ENCODE measurements around the gene RAET1E. TPM values are rescaled to one million over a fixed set of nuclear protein-coding genes. Genes with fewer than 3 reads are reported as not detected.
"Not testable (repeated sequence)": the region's sequence is repeated elsewhere in the genome, so short reads cannot be mapped to it uniquely, and the experiment has no call there.

The RAET1E gene
- total RNA-seq, 1 donor from 2014 or later: not detected

GRCh38 chr6:149871182-149871581 is 26.7 kb downstream of the RAET1E start:
- H3K9me3 Mint-ChIP-seq: no peaks in the 10 kb centered on the region
- intact Hi-C loops (cut with micrococcal nuclease): no loop called here
- H3K27me3 Mint-ChIP-seq (ENCODE audit: low read depth): peaks cover 26% of the 10 kb centered on the region
- no peaks in the 10 kb centered on the region for H3K36me3 Mint-ChIP-seq (ENCODE audit: low read depth)
- no peak for DNase-seq (ENCODE audit: low spot score)
- no peak overlapping the region for H3K4me3 Mint-ChIP-seq (ENCODE audit: low read depth)
- H3K4me1 Mint-ChIP-seq (ENCODE audit: low read depth): no peaks in the 10 kb centered on the region
- no peak overlapping the region for H3K27ac Mint-ChIP-seq

DNA sequence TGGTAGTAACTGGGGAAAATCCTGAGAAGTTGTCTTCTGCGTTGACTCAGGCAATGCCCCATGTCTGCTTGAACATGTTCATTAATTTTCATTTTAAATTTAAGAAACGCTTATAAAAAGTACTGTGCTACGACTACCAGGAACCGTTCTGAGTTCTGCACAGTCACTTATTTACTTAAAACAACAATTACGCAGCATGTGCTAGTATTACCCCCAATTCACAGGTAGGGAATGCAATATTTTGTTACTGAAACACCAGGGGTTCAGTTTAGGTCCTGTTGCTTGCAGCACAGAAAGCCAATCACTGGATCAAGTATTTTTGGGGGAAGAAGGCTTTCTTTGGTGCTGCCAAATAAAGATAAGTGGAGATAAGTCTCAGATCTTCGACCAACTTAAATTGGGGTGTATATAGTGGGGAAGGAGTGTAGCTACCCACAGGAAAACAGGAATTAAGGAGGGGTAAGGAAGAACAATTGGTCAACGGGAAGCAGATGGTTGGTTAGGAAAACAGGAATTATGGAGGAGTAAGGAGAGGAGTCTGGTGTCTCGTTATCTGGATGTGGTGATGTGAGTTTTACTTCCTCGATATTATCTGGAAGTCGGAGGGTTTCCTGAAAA is 28.5 kb downstream of the RAET1E start:
- Mint-ChIP-seq H3K4me3 (ENCODE audit: low read depth) (no peak overlapping the region), H3K27me3 (ENCODE audit: low read depth) (peaks cover 27% of the 10 kb centered on the region), H3K9me3 (no peaks in the 10 kb centered on the region), H3K36me3 (ENCODE audit: low read depth) (no peaks in the 10 kb centered on the region), H3K27ac (no peak overlapping the region), H3K4me1 (ENCODE audit: low read depth) (no peaks in the 10 kb centered on the region)
- DNase-seq (ENCODE audit: low spot score): no peak
- intact Hi-C loops (cut with micrococcal nuclease): loop anchor here (10.0 kb wide), 1 partner anchor 305 kb away; the partner anchor contains the start of gene GINM1

DNA sequence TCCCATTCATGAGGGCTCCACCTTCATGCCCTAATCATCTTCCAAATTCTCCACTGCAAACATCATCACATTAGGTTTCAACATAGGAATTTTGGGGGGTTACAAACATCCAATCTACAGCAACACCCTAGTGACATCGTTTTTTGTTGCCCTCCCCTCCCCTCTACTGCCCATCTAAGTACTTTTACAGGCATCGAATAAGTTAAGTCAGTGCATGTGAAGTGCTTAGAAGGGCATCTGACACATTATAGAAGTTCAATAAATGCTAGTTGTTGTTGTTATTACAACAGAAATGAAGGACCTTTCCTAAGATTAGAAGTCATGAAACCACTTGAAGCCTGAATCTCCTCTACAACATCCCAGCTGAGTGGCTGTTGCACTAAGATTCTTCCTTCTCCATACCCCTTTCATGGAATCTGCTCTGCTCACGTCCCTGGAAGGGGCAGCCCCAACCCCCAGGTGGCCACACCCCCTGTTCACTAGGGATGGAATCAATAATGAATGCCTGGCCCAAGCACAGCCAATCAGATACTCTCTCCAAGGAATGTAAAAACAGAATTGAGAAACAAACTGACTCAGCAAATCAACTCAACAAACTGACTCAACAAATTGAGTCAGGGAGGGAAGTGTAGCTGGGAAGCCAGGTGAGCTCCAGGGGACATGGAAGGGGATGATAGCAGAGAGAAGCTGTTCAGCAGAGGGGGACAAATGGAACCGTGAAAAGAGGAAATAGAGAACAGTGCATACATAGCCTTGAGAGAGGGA is 29.9 kb downstream of the RAET1E start:
- no peak overlapping the region for H3K4me3 Mint-ChIP-seq (ENCODE audit: low read depth)

DNA sequence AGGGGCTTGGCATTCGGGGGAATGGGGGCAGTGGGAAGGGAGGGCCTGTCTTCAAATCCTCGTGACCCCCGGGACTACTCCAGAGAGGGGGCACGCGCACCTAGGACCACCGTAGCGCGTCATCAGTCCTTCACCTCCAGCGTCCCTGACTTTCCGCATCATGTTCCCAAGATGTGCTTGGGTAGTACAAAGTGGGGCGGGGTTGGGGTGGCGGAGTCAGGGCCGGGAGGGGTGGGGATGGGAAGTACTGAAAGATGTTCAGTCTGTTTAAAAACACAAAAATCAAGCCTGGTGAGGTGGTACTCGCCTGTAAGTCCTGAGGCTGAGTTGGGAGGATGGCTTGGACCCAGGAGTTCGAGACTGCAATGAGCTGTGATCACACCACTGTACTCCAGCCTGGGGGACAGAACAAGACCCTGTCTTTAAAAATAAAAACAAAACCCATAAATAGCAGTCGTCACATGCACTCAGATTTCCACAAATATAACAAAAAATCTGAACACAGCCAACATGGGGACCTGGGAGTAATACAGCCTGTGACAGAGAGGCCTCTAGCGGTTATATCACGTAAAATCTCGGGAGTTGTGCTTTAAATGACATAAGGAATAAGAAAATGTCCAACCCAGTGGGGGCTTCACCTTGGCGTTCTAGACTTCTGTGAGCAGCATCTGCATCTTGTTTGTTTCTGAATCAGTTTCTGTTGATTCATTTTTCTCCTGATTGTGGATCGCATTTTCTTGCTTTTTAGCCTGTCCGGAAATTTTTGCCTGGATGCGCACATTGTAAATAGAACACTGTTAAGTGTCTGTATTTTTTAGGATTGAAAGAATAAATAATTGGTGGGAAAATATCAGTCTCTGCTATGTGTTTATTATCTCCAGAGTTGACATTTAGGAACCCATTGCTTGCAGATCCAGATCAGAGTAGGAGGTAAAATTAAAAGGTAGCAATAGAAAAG is 33.1 kb downstream of the RAET1E start:
- Mint-ChIP-seq H3K27me3 (ENCODE audit: low read depth) (peaks cover 34% of the 10 kb centered on the region), H3K27ac (no peak overlapping the region), H3K9me3 (no peaks in the 10 kb centered on the region), H3K4me1 (ENCODE audit: low read depth) (peaks cover 5% of the 10 kb centered on the region), H3K36me3 (ENCODE audit: low read depth) (no peaks in the 10 kb centered on the region), H3K4me3 (ENCODE audit: low read depth) (peak overlapping the region; percentile 43)
- intact Hi-C loops (cut with micrococcal nuclease): loop anchor here (1.0 to 10.0 kb wide), 5 partner anchors 25 to 300 kb away; partner anchors contain the start of genes GINM1 and RAET1G
- no peak for DNase-seq (ENCODE audit: low spot score)

More for the DNA sequence above, 29.9 kb downstream of the RAET1E start:
- intact Hi-C loops (cut with micrococcal nuclease): loop anchor here (10.0 kb wide), 1 partner anchor 303 kb away; the partner anchor contains the start of gene GINM1
- Mint-ChIP-seq H3K4me1 (ENCODE audit: low read depth) (peaks cover under 1% of the 10 kb centered on the region), H3K27ac (no peak overlapping the region), H3K9me3 (no peaks in the 10 kb centered on the region), H3K27me3 (ENCODE audit: low read depth) (peaks cover 17% of the 10 kb centered on the region), H3K36me3 (ENCODE audit: low read depth) (no peaks in the 10 kb centered on the region)
- DNase-seq (ENCODE audit: low spot score): no peak

DNA sequence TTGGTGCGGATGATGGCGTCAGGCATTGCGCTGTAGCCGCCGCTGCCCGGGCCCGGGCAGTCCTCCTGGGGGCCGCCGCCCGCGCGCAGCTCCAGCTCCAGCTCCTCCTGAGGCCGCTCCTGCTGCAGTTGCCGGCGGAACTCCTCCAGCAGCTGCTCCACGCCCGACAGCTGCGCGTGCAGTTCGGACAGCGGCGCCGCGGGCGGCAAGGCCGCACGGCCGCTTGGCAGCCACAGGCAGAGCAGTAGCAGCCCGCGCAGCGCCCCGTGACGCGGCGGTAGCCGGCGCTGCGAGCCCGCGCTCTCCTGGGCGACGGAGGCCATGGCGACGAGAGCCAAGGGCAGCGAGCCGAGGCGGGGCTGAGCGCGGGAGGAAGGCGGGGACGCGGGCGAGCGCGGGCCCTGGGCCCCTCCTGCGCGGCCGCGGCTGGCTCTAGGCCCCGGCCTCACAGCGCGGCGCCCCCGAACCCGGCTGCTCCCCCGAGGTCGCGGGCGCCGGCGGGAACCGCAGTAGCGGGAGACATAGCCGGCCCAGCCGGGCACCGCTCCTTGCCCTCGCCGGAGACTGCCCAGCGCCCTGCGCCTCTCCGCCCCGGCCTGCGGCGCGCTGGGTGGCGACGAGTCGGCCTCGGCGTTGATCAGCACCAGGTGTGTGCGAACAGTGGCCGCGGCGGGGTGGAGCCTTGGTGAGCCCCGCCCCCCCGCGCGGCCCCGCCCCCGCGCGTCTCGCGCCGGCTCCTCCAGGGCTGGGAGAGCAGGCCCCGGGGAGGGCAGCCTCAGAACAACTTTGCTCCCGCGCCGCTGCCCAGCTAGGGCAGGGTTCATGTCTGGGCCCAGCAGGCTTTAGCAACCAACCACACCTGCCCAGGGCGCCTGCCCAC is 34.0 kb downstream of the RAET1E start, which contains the start of gene LRP11:
Gene LRP11, minus strand, starts transcription at position 662 of the 880 bp plus-strand sequence. Its CDS starts 339 bp downstream, at position 323.
- peak; percentile 78 for DNase-seq (ENCODE audit: low spot score)
- no peaks in the 10 kb centered on the region for H3K36me3 Mint-ChIP-seq (ENCODE audit: low read depth)
- H3K4me1 Mint-ChIP-seq (ENCODE audit: low read depth): peaks cover 5% of the 10 kb centered on the region
- no peak within 1 kb of the TSS for H3K27ac Mint-ChIP-seq
- peak within 1 kb of the TSS; percentile 83 for H3K4me3 Mint-ChIP-seq (ENCODE audit: low read depth)
- H3K9me3 Mint-ChIP-seq: no peaks in the 10 kb centered on the region
- intact Hi-C loops (cut with micrococcal nuclease): loop anchor here (1.0 to 10.0 kb wide), 3 partner anchors 30 to 299 kb away; partner anchors contain the start of gene GINM1
- H3K27me3 Mint-ChIP-seq (ENCODE audit: low read depth): peaks cover 32% of the 10 kb centered on the region

GRCh38 chr6:149862922-149863697 is 34.8 kb downstream of the RAET1E start:
- peaks cover 5% of the 10 kb centered on the region for H3K4me1 Mint-ChIP-seq (ENCODE audit: low read depth)
- DNase-seq (ENCODE audit: low spot score): no peak
- H3K36me3 Mint-ChIP-seq (ENCODE audit: low read depth): no peaks in the 10 kb centered on the region
- H3K27me3 Mint-ChIP-seq (ENCODE audit: low read depth): peaks cover 36% of the 10 kb centered on the region
- H3K4me3 Mint-ChIP-seq (ENCODE audit: low read depth): peak overlapping the region; percentile 83
- peak overlapping the region; percentile 21 for H3K27ac Mint-ChIP-seq
- H3K9me3 Mint-ChIP-seq: no peaks in the 10 kb centered on the region
- intact Hi-C loops (cut with micrococcal nuclease): loop anchor here (5.0 to 10.0 kb wide), 2 partner anchors 144 to 298 kb away; partner anchors contain the start of gene GINM1

- intact Hi-C loops (cut with micrococcal nuclease): loop anchor here (5.0 to 10.0 kb wide), 2 partner anchors 145 to 298 kb away; partner anchors contain the start of gene GINM1
- H3K27ac Mint-ChIP-seq; H3K36me3 Mint-ChIP-seq (ENCODE audit: low read depth); DNase-seq (ENCODE audit: low spot score); H3K9me3 Mint-ChIP-seq; H3K4me1 Mint-ChIP-seq (ENCODE audit: low read depth): not testable (repeated sequence)
- peaks cover 34% of the 10 kb centered on the region for H3K27me3 Mint-ChIP-seq (ENCODE audit: low read depth)
- peak overlapping the region; percentile 53 for H3K4me3 Mint-ChIP-seq (ENCODE audit: low read depth)
Measured at GRCh38 chr6:149862424-149862738, 35.5 kb downstream of the RAET1E start.

- intact Hi-C loops (cut with micrococcal nuclease): loop anchor here (5.0 to 10.0 kb wide), 2 partner anchors 145 to 297 kb away; partner anchors contain the start of gene GINM1
- H3K27me3 Mint-ChIP-seq (ENCODE audit: low read depth): peaks cover 34% of the 10 kb centered on the region
- no peak for DNase-seq (ENCODE audit: low spot score)
- no peaks in the 10 kb centered on the region for H3K36me3 Mint-ChIP-seq (ENCODE audit: low read depth)
- H3K27ac Mint-ChIP-seq: no peak overlapping the region
- H3K9me3 Mint-ChIP-seq: no peaks in the 10 kb centered on the region
- peak overlapping the region; percentile 53 for H3K4me3 Mint-ChIP-seq (ENCODE audit: low read depth)
- peaks cover 5% of the 10 kb centered on the region for H3K4me1 Mint-ChIP-seq (ENCODE audit: low read depth)
Measured at GRCh38 chr6:149861603-149862423, 36.1 kb downstream of the RAET1E start.

DNA sequence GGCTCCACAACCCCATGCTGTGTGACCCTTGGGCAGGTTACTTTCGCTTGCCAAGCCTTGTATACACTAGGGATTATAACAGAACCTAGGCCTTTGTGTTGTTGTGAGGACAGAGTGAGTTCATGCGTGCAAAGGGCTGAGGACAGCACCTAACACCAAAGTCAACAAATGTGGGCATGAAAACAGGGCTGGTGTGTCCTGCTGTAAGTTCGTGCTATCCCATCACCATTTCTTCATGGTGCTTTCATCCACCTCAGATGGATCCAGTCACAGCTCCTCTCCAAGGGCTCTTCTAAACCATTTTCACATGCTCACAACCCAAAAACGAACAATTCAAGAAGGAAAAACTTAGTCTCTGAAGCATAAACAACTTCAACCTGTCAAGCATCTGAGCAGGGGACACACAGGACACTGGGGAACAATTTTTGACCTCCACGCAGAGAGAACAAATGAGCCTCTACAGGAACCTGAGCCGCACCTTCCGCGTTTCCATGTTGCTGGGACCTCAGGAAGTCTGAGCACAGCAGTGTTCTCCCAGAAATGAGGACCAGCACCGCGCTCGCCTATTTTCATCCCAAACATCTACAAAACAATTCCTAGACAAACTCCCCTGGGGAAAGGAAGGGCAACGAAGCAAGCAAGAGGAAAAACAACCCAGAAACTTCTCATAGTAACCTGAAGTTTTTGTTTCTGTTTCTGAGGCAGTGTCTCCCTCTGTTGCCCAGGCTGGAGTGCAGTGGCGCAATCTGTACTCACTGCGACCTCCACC is 36.9 kb downstream of the RAET1E start:
- Mint-ChIP-seq H3K4me3 (ENCODE audit: low read depth) (no peak overlapping the region), H3K9me3 (no peaks in the 10 kb centered on the region), H3K4me1 (ENCODE audit: low read depth) (peaks cover 5% of the 10 kb centered on the region), H3K27me3 (ENCODE audit: low read depth) (peaks cover 36% of the 10 kb centered on the region), H3K27ac (no peak overlapping the region), H3K36me3 (ENCODE audit: low read depth) (no peaks in the 10 kb centered on the region)
- intact Hi-C loops (cut with micrococcal nuclease): loop anchor here (5.0 to 10.0 kb wide), 2 partner anchors 146 to 296 kb away; partner anchors contain the start of gene GINM1
- no peak for DNase-seq (ENCODE audit: low spot score)

DNA sequence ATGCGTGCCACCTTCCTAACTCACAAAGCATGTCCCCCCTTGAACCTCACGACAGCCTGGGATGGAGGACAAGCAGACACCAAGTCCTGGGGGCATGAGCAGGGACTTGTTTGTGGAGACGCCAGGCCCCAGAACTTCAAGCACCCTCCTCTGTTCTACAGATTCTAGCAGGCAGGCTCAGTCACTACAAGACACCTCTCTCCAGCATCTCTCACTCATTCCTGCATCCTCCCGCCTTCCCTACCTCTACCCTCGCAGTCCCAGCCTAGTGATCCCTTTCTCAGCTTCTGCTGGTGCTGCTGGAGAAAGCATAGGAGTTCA is 37.4 kb downstream of the RAET1E start:
- intact Hi-C loops (cut with micrococcal nuclease): loop anchor here (5.0 to 10.0 kb wide), 2 partner anchors 147 to 296 kb away; partner anchors contain the start of gene GINM1
- Mint-ChIP-seq H3K27ac (no peak overlapping the region), H3K4me1 (ENCODE audit: low read depth) (peaks cover 5% of the 10 kb centered on the region), H3K9me3 (no peaks in the 10 kb centered on the region), H3K27me3 (ENCODE audit: low read depth) (peaks cover 34% of the 10 kb centered on the region), H3K4me3 (ENCODE audit: low read depth) (no peak overlapping the region), H3K36me3 (ENCODE audit: low read depth) (no peaks in the 10 kb centered on the region)
- DNase-seq (ENCODE audit: low spot score): no peak
